Measurements from ENCODE around the gene PATJ.
"Not testable (repeated sequence)": the region's sequence is repeated elsewhere in the genome, so short reads cannot be mapped to it uniquely, and the experiment has no call there.

The PATJ gene

DNA sequence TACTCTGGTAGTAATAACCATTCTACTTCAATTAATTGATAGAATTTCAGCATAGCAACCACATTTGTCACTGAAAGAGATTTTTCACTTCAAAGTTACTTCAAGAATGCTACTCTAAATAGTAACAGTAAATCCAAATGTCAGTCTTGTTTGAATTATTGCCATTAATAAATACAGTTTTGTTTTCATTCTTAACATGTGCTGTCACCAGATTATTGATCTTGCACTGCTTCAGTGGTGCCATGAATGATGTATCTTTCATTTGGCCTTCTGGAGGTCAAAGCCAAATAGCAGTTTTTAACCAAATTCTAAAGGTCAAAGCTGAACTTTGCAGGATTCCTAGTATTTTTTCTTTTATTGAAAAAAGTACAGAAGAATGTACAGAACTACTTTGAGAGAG is 199.5 kb downstream of the PATJ start:
- no peak for DNase-seq (ENCODE audit: low read depth)
- H3K4me3 ChIP-seq (ENCODE audit: low read length), result no peak overlapping the region
- TF ChIP-seq, protein P1, sequence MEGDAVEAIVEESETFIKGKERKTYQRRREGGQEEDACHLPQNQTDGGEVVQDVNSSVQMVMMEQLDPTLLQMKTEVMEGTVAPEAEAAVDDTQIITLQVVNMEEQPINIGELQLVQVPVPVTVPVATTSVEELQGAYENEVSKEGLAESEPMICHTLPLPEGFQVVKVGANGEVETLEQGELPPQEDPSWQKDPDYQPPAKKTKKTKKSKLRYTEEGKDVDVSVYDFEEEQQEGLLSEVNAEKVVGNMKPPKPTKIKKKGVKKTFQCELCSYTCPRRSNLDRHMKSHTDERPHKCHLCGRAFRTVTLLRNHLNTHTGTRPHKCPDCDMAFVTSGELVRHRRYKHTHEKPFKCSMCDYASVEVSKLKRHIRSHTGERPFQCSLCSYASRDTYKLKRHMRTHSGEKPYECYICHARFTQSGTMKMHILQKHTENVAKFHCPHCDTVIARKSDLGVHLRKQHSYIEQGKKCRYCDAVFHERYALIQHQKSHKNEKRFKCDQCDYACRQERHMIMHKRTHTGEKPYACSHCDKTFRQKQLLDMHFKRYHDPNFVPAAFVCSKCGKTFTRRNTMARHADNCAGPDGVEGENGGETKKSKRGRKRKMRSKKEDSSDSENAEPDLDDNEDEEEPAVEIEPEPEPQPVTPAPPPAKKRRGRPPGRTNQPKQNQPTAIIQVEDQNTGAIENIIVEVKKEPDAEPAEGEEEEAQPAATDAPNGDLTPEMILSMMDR (IDR thresholded peaks at IDR 0.05; ENCODE audit: insufficient read depth, low read depth, low read length, missing control alignments), result no peak

DNA sequence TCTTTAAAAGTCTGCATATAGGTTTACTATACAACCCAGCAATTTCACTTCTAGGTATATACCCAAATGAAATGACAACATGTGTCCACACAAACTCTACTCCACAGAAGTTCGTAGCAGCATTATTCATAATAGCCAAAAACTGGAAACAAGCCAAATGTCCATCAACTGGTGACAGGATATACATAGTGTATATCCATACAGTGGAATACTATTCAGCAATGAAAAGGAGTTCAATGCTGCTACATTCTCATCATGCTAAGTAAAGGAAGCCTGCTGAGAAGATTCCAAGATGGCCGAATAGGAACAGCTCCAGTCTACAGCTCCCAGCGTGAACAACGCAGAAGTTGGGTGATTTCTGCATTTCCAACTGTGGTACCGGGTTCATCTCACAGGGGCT is 200.6 kb downstream of the PATJ start:
- TF ChIP-seq, protein P1 (IDR thresholded peaks at IDR 0.05; ENCODE audit: insufficient read depth, low read depth, low read length, missing control alignments), result no peak
- DNase-seq (ENCODE audit: low read depth), result no peak
- H3K4me3 ChIP-seq (ENCODE audit: low read length), result no peak overlapping the region

DNA sequence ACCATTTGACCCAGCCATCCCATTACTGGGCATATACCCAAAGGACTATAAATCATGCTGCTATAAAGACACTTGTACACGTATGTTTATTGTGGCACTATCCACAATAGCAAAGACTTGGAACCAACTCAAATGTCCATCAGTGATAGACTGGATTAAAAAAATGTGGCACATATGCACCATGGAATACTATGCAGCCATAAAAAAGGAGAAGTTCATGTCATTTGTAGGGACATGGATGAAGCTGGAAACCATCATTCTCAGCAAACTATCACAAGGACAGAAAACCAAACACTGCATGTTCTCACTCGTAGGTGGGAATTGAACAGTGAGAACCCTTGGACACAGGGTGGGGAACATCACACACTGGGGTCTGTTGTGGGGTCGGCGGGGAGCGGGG is 206.4 kb downstream of the PATJ start:
- H3K4me3 ChIP-seq (ENCODE audit: low read length); DNase-seq (ENCODE audit: low read depth): not testable (repeated sequence)

DNA sequence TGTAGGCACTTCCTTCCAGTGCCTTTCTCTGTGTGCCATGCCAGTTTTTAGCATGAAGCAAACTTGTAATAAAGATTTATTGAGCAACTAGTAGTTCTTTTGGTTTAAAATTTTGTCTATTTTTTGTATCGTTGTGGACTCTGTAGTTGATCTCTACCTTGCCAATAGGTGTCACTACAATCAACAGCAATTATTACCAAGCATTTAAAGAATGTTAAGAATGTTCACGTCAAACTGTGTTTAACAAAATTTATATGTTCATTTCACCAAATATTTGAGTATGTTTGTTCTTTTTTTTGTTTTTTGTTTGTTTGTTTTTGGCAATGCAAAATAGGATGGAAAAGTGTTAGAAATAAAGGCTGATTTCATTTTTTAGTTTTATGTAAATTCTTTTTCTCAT is 208.1 kb downstream of the PATJ start:
- TF ChIP-seq, protein P1 (IDR thresholded peaks at IDR 0.05; ENCODE audit: insufficient read depth, low read depth, low read length, missing control alignments), result peak; percentile 43
- no peak overlapping the region for H3K4me3 ChIP-seq (ENCODE audit: low read length)
- peak; percentile 36 for DNase-seq (ENCODE audit: low read depth)

DNA sequence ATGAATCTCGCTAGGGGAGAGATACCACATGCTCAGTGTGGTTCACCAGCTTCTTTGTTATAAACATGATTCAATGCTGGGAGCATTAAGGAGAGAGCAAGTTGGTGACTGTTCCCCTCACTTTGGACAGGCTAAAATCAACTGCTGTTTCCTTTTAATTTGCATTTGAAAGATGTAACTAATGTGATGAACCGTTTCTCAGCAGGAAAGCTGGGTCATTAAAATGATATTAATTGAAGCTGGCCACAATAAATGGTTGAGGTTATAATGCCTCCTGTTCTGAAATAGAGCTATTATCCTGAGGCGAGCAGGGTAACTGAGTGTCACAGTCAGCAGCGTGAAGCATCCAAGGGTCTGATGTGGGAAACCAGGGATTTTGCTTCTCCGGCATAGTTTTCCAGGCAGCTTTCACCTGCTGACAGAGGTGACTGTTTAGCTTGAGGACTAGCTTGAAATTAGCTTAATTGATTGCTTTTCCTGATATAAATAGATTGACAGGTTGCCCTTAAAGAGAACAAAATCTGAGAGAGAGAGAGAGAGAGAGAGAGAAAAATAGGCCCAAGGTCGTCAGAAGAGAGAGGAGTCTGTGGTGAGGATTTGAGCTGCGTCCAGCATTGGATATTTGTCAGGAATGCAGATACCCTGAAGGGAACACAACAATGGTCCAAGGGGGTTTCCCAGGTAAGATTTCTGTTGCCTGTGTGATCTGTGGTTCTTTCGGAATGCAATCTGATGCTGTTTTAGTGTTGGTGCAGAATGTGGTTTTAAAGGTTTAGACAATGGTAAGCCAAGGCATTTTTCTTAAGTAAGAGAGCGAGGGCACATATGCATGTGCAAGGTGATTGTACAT is 209.7 kb downstream of the PATJ start:
- TF ChIP-seq, protein P1 (IDR thresholded peaks at IDR 0.05; ENCODE audit: insufficient read depth, low read depth, low read length, missing control alignments), result no peak
- no peak overlapping the region for H3K4me3 ChIP-seq (ENCODE audit: low read length)
- DNase-seq (ENCODE audit: low read depth), result peak; percentile 53

DNA sequence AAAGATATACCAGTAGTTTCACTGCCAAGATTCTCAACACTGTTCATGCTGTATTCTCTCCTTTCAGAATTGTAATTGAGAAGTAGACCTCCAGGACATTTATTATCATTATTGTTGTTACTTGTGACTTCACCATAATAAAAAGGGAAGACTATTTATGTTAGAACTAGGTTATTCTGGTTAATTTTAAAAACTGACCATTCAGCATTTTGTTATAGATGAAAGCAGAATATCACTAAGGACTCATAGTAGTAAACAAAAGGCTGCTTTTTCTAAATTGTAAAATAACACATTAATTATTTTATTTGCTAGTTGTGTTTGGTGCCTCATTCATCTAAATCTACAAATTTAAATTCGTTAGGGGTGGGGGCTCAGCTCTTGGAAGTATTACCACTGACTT is 210.4 kb downstream of the PATJ start:
- no peak for DNase-seq (ENCODE audit: low read depth)
- TF ChIP-seq, protein P1 (IDR thresholded peaks at IDR 0.05; ENCODE audit: insufficient read depth, low read depth, low read length, missing control alignments), result no peak
- no peak overlapping the region for H3K4me3 ChIP-seq (ENCODE audit: low read length)

DNA sequence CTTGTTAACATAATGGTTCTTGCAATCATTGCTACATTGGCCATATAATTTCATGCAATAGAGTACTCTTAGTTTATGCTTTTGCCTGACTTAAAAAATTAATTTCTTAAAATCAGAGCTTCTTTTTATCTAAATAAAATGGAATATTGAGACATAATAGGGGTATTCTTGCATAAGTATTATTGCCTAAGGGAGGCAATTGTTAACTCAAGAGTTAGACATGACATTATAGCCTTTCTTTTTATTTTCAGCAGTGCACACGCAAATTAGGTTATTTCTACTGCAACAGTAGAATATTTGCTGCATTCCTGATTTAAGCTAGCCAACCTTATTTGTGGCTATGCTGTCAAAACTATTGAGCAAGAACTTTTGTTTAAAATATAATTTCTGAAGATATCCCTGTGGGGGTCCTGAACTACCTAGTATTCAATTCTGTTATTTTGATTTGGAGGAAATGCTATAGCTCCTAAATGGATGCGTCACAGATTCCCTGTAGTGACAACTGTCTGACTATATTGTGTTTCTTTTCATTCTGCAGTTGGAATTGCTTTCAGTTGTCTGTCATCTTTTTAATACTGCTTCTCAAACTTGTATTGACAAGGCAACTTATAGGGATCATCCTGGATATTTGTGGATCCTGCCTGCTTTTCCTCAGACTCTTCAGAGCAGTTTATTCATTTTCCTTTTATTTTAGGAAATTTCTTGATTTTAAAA is 211.0 kb downstream of the PATJ start:
- TF ChIP-seq, protein P1 (IDR thresholded peaks at IDR 0.05; ENCODE audit: insufficient read depth, low read depth, low read length, missing control alignments), result no peak
- no peak for DNase-seq (ENCODE audit: low read depth)
- no peak overlapping the region for H3K4me3 ChIP-seq (ENCODE audit: low read length)

Data from epithelial cell of esophagus (primary cell).